NCI-H748 (cell line): ENCODE data around the gene DUSP8.
A peak's percentile ranks its signal among the peaks of the same experiment; 100 is the strongest.
"Not testable (repeated sequence)": the region's sequence is repeated elsewhere in the genome, so short reads cannot be mapped to it uniquely, and the experiment has no call there.

ENCODE experiments used
- DNase-seq: peaks from one replicate; lab custom pipeline; 2025; ENCODE audit not compliant: unreplicated experiment; lab: John Stamatoyannopoulos, UW

DUSP8 gene

GRCh38 chr11:1516273-1517067, 55.6 kb downstream of the DUSP8 start:
- no peak for DNase-seq

- DNase-seq: peak; percentile 65
Measured at GRCh38 chr11:1515082-1516060, 56.7 kb downstream of the DUSP8 start.

- DNase-seq: no peak
Measured at GRCh38 chr11:1514336-1515061, 57.6 kb downstream of the DUSP8 start.

- DNase-seq: no peak
Measured at GRCh38 chr11:1513326-1514296, 58.5 kb downstream of the DUSP8 start.

GRCh38 chr11:1512531-1513258, 59.4 kb downstream of the DUSP8 start:
- not testable (repeated sequence) for DNase-seq

GRCh38 chr11:1511937-1512496, 60.1 kb downstream of the DUSP8 start:
- peak; percentile 14 for DNase-seq

- no peak for DNase-seq
Measured at GRCh38 chr11:1510928-1511327, 61.1 kb downstream of the DUSP8 start.

- DNase-seq: not testable (repeated sequence)
Measured at GRCh38 chr11:1510351-1510750, 61.7 kb downstream of the DUSP8 start.

- DNase-seq: no peak
Measured at GRCh38 chr11:1509626-1510255, 62.3 kb downstream of the DUSP8 start.

- DNase-seq: no peak
Measured at GRCh38 chr11:1508986-1509385, 63.1 kb downstream of the DUSP8 start.

GRCh38 chr11:1508491-1508891, 63.6 kb downstream of the DUSP8 start:
- no peak for DNase-seq

GRCh38 chr11:1507381-1508140, 64.5 kb downstream of the DUSP8 start:
- DNase-seq: no peak

GRCh38 chr11:1506981-1507380, 65.1 kb downstream of the DUSP8 start:
- no peak for DNase-seq

- no peak for DNase-seq
Measured at GRCh38 chr11:1505480-1505879, 66.6 kb downstream of the DUSP8 start.

GRCh38 chr11:1504581-1505290, 67.3 kb downstream of the DUSP8 start:
- DNase-seq: no peak

- no peak for DNase-seq
Measured at GRCh38 chr11:1504138-1504537, 67.9 kb downstream of the DUSP8 start.
